Measurements from ENCODE around the gene TTC1.
A peak's percentile ranks its signal among the peaks of the same experiment; 100 is the strongest.
"Not testable (repeated sequence)": the region's sequence is repeated elsewhere in the genome, so short reads cannot be mapped to it uniquely, and the experiment has no call there.

The TTC1 gene

GRCh38 chr5:159993194-159993593, 15.7 kb upstream of the TTC1 start:
- H3K4me3 ChIP-seq (ENCODE audit: low read depth, low read length): no peak overlapping the region
- no peak for TF ChIP-seq CTCF (IDR thresholded peaks at IDR 0.05; ENCODE audit: low read depth, low read length)
- in situ Hi-C loops (cut with HindIII; ENCODE audit: low sequenced_read_pairs): no loop called here
- no peak for DNase-seq (ENCODE audit: low read depth, low spot score)

- TF ChIP-seq CTCF (IDR thresholded peaks at IDR 0.05; ENCODE audit: low read depth, low read length): no peak
- DNase-seq (ENCODE audit: low read depth, low spot score): no peak
- in situ Hi-C loops (cut with HindIII; ENCODE audit: low sequenced_read_pairs): no loop called here
- H3K4me3 ChIP-seq (ENCODE audit: low read depth, low read length): no peak overlapping the region
Measured at GRCh38 chr5:159995907-159996306, 13.0 kb upstream of the TTC1 start.

GRCh38 chr5:160001457-160001856, 7.5 kb upstream of the TTC1 start:
- H3K4me3 ChIP-seq (ENCODE audit: low read depth, low read length): no peak overlapping the region
- no peak for TF ChIP-seq CTCF (IDR thresholded peaks at IDR 0.05; ENCODE audit: low read depth, low read length)
- DNase-seq (ENCODE audit: low read depth, low spot score): no peak
- in situ Hi-C loops (cut with HindIII; ENCODE audit: low sequenced_read_pairs): no loop called here

GRCh38 chr5:160007514-160007913, 1.4 kb upstream of the TTC1 start:
- H3K4me3 ChIP-seq (ENCODE audit: low read depth, low read length): no peak overlapping the region
- in situ Hi-C loops (cut with HindIII; ENCODE audit: low sequenced_read_pairs): no loop called here
- DNase-seq (ENCODE audit: low read depth, low spot score): no peak
- TF ChIP-seq CTCF (IDR thresholded peaks at IDR 0.05; ENCODE audit: low read depth, low read length): no peak

GRCh38 chr5:160008529-160008876, 436 bp upstream of the TTC1 start:
- in situ Hi-C loops (cut with HindIII; ENCODE audit: low sequenced_read_pairs); DNase-seq (ENCODE audit: low read depth, low spot score): not testable (repeated sequence)
- peak overlapping the region; percentile 3 for H3K4me3 ChIP-seq (ENCODE audit: low read depth, low read length)

- TF ChIP-seq CTCF (IDR thresholded peaks at IDR 0.05; ENCODE audit: low read depth, low read length): no peak
- in situ Hi-C loops (cut with HindIII; ENCODE audit: low sequenced_read_pairs): no loop called here
- peak overlapping the region; percentile 100 for H3K4me3 ChIP-seq (ENCODE audit: low read depth, low read length)
- DNase-seq (ENCODE audit: low read depth, low spot score): no peak
Measured at GRCh38 chr5:160009591-160009989, 651 bp downstream of the TTC1 start.

GRCh38 chr5:160011471-160011870, 2.5 kb downstream of the TTC1 start:
- no peak for TF ChIP-seq CTCF (IDR thresholded peaks at IDR 0.05; ENCODE audit: low read depth, low read length)
- in situ Hi-C loops (cut with HindIII; ENCODE audit: low sequenced_read_pairs): no loop called here
- no peak for DNase-seq (ENCODE audit: low read depth, low spot score)
- no peak overlapping the region for H3K4me3 ChIP-seq (ENCODE audit: low read depth, low read length)

GRCh38 chr5:160014197-160014596, 5.3 kb downstream of the TTC1 start:
- DNase-seq (ENCODE audit: low read depth, low spot score); H3K4me3 ChIP-seq (ENCODE audit: low read depth, low read length); in situ Hi-C loops (cut with HindIII; ENCODE audit: low sequenced_read_pairs): not testable (repeated sequence)
